ENCODE results near the gene MICAL3.
A peak's percentile ranks its signal among the peaks of the same experiment; 100 is the strongest.

The MICAL3 gene

DNA sequence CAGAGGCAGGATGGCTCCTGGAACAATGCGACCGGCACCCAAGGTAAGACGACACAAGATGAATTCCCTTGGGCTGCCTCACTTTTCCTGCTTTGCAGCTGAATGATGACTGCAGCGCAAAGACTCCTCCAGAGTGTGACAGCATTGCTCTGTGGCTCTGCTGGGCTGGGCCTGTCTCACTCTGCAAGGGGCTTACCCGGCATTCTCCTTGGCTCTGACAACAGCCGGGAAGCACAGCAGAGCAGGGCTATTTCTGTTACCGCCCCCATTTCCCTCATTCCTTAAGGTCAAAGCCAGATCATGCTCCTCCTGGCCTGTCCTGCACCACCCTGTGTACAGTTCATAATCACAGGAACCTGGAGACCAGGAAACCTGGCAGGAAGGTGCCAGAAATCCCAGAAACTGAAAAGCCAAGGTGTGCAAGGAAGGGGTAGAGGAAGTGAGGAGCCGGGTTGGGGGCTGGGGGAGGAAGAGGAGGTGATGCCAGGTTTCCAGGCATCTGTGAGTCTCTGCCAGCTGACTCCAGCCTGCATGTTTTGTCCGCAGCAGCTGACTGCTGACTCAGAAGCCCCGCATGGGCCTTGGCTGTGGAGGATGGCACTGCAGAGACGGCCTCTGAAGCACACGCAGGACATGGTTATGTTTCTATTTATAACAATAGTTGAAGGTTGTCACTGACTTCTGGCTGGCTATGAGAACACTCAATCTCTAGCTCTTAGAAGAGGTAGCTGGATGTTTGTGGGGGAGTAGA, 113.6 kb downstream of the MICAL3 start:
- peak; percentile 78 for DNase-seq

GRCh38 chr22:17907748-17908051, 116.7 kb downstream of the MICAL3 start:
- DNase-seq: no peak

- no peak for DNase-seq
These were observed 117.2 kb downstream of the MICAL3 start for GRCh38 chr22:17906978-17907747.

DNA sequence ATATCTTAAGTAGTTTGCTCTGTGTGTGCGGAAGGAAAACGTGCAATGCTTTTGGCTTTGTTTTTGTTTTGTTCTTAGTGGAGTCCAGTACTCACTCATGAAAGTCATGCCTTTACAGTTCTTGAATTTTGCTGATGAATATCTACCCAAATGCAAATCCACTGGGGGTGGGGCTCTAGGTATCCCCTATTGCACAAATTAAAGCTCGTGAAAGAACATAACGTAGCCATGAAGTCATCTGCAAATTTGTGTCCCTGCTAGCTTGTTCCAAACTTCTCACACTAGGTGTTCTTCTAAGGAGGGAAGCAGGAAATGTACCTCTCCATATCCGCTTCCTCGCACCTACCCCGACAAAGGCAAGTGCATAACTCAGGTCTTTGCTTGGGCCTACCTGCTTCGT, 118.9 kb downstream of the MICAL3 start:
- no peak for DNase-seq

DNA sequence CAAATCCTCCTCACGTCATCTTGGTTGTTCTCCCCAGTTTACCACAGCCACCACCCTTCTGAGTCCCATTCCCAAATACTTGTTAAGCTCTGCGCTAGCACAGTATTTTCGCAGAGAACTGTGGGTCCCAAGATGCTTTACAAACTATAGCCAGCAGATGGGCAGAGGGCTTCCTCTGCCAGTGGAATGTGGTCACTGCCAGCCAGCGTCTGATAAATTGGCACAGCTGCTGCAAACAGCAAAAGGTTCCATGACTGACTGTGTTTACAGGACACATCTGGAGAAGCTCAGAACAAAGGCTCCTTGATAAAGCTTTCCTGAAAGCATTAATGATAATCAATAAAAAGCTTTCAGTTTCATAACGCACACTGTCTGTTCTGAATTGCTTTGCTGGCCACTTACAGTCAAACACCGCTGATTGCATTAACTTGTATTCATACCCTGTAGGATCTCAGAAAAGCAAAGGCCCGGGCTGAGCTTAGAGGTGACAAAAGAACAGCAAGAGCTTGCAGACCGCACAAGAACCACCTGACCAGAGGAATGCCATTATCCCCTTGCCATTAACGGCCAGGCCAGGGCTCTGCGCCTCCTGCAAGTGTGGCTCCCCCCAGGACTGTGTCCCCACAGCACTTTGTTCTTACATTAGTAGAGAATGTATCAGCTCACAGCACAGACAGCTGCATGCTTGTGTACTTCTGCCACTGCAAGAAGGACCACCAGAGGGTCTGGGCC, 120.6 kb downstream of the MICAL3 start:
- no peak for DNase-seq

DNA sequence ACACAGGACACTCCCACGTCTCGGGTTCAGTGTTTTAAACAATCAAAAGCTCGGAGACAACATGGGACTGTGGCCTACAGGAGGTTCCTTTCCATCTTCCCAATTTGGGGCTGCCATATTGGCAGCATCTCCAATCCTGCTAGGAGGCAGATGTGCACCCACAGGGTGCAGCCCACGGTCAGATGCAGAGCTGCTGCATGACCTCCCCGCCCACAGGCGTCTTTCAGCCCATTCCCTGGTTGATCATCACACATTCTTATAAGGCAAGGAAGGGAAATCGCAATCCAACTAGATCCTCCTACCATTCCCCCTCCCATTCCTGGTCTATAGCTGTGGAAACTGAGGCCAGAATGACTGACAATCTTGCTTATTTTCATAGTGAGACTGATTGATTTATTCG, 121.4 kb downstream of the MICAL3 start:
- DNase-seq: no peak

DNA sequence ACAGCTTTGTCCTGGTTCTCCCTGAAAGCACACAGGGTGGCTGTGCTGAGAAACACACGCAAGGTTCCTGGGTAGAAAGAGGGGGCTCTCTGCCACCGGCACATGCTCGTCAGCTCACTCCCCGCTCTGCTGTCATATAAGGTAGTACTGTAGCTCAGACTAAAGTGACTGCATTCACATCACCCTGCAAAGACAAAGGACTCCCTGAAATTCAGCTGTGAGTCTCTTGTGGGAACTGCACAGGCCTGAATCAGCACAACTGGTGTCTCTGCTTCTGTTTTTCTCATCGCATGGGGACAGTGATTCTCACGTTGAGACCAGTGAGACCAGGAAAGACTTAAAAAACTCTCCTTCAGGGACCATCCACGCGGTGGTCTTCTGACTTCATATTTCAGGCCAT, 126.0 kb downstream of the MICAL3 start:
- DNase-seq: no peak

DNA sequence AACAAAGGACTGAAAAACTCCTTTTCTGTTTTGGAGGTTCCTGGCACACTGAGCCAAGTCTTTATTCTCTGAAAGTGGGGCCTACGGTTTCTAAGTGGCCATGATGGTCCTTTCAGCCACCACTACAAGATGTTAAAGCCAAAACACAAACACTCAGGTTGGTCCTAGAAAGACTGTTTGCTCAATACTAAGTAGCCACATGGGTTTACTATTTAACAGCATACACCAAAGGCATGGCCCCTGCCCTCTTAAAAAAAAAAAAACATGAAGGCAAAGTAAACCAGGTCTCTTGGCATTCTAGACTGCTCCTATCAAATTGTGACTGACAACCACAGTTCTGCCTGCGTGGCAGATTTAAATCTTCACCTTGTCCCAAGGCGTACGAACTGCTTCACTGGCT, 126.5 kb downstream of the MICAL3 start:
- DNase-seq: no peak

DNA sequence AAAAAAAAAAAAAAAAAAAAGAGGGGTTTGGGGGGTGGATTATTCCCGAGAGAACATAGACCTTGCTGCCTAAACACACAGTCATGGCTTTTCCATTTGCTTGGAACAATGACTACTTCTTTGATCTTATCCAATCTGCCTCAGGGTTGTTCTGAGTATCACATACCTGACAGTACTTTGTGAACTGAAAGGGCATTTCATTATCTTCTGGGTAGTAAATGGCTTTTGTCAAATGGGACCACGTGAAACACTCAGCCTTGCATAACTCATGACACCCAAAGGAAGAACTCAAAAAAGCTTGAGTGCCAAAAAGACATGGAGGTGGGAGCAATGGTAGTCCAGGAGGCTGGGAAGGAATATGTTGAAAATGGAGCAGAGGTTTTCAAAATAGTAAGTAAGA, 126.9 kb downstream of the MICAL3 start:
- no peak for DNase-seq

- no peak for DNase-seq
These were observed 127.8 kb downstream of the MICAL3 start for GRCh38 chr22:17896586-17896985.

- DNase-seq: no peak
These were observed 130.3 kb downstream of the MICAL3 start for GRCh38 chr22:17893900-17894535.

GRCh38 chr22:17892376-17892775, 132.0 kb downstream of the MICAL3 start:
- DNase-seq: no peak

DNA sequence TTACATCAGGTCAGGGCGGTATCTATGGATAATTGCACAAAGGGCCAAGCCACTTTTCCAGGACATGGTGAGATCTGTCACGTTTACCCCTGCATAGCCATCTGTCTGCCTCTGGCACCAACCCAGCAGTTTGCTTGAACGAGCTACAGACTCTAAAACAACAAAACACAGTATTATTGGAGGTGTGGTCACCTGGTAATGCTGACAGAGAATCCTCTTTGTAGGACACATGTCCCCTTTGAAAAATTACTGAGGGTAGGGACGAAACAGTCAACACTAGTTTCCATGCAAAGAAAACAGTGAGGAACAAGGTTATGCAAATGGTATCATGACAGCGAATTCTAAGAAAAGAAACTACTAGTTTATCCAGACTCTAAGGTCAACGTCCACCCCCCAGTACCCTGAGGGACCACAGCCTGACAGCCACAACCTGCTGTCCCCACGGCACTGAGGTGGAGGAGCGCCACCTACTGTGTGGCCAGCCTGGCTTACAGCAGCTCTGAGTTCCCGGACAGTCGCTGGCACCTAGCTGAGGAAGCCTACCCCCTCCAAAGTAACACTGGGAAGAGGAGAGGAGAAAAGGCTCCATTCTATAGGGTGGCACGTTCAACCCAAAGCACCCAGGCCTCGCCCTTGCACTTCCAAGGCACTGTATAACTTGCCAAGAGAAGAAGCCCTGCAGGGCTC, 132.7 kb downstream of the MICAL3 start:
- no peak for DNase-seq

- no peak for DNase-seq
These were observed 133.5 kb downstream of the MICAL3 start for GRCh38 chr22:17890892-17891291.

GRCh38 chr22:17890245-17890671, 134.1 kb downstream of the MICAL3 start:
- no peak for DNase-seq

DNA sequence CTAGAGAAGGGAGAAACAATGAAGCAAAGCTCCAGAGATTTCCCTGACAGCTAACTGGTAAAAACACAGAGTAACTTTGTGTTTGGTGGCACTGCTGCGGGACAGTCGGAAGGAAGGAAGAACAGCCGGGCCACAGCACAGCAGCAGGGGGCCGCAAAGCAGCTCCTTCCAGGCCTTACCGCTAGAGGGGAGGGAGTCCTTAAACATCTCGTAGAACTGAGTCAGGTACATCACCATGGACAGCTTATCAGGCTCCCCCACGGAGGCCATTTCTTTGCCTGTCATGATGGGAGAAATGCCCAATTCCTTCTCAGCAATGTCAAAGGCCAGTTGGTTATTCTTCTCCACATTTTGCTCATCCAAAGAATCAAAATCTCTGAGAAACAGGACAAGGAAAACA, 135.5 kb downstream of the MICAL3 start:
- DNase-seq: peak; percentile 28

- DNase-seq: no peak
These were observed 135.9 kb downstream of the MICAL3 start for GRCh38 chr22:17888439-17888838.

DNA sequence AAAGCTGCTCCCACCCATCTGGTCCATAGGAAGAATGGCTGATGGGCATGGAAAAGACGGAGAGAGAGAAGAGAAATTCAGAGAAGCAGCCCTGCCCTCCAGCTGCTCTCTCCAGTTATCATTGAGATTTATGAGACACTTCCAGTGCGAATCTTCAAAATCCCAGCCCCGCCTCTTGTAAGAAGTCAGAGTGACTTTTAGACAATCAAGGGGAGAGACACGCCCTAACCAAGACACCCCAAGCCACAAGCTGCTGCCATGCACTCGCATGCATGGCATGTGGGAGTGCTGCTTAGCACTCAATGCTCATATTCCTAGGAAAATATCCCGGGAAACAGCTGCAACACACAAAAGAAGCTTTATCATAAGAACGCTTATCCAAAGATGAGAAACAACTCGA, 139.5 kb downstream of the MICAL3 start:
- DNase-seq: no peak

DNA sequence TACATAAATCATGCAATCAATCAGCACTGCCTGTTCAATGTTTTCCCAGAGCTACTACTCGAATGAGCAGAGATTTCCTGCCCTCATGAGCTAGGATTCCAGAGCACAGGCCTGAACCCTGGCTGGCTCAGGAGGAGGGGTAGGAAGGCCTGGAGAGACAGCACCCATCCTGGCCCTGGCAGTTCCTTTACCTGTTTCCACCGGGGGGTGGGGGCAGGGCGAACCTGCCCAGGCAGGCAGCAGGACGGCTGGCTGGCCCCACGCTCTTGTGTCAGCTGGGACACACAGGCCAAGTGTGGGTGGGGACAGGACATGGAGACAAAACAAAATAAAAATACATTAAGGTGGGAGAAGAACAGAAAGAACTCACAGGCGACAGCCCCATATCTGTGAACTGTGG, 140.3 kb downstream of the MICAL3 start:
- DNase-seq: no peak

- no peak for DNase-seq
These were observed 141.0 kb downstream of the MICAL3 start for GRCh38 chr22:17883356-17883755.

- no peak for DNase-seq
These were observed 141.6 kb downstream of the MICAL3 start for GRCh38 chr22:17882727-17883126.

- no peak for DNase-seq
These were observed 142.2 kb downstream of the MICAL3 start for GRCh38 chr22:17882162-17882561.

DNA sequence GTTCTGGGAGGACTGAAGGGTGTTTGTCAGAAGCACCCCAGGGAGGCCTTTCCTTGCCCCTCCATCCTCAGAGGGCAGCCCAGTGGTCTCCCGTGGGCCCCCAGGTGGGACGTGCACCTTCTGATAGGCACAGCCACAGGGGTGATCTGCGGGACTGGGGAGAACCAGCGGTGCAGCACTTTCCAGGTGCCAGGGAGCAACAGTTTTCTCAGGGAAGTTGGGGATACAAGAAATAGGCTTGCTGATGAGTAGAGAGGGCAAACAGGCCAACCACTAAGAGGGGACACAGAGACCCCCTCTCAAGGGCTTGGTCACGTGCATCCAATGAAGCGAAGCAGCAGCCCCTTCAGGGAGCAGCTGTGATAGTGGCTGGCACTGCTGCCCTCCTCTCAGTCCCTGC, 143.0 kb downstream of the MICAL3 start:
- no peak for DNase-seq

Measured in fibroblast of upper back skin (primary cell).